GM12864 (cell line): ENCODE results near the gene ACTR3.

Source experiments
- DNase-seq: peaks from one replicate; pipeline ENCODE4 v3.0.0-alpha.2; 2011; ENCODE audit warnings: low read depth
- H3K4me3 ChIP-seq: 2 replicates; pipeline ENCODE4 v1.5.1; 2011; ENCODE audit warnings: mild to moderate bottlenecking, low read depth, low read length, control low read depth
- TF ChIP-seq, protein P1 (sequence below): IDR thresholded peaks from 2 replicates; pipeline ENCODE4 v1.5.1; 2011; ENCODE audit warnings: low read depth, mild to moderate bottlenecking, moderate library complexity, low read length, control low read depth, inconsistent platforms; ENCODE audit errors: missing control alignments

The ACTR3 gene

GRCh38 chr2:114005110-114005783, 115.4 kb downstream of the ACTR3 start:
- no peak overlapping the region for H3K4me3 ChIP-seq
- DNase-seq: no peak
- TF ChIP-seq, protein P1, sequence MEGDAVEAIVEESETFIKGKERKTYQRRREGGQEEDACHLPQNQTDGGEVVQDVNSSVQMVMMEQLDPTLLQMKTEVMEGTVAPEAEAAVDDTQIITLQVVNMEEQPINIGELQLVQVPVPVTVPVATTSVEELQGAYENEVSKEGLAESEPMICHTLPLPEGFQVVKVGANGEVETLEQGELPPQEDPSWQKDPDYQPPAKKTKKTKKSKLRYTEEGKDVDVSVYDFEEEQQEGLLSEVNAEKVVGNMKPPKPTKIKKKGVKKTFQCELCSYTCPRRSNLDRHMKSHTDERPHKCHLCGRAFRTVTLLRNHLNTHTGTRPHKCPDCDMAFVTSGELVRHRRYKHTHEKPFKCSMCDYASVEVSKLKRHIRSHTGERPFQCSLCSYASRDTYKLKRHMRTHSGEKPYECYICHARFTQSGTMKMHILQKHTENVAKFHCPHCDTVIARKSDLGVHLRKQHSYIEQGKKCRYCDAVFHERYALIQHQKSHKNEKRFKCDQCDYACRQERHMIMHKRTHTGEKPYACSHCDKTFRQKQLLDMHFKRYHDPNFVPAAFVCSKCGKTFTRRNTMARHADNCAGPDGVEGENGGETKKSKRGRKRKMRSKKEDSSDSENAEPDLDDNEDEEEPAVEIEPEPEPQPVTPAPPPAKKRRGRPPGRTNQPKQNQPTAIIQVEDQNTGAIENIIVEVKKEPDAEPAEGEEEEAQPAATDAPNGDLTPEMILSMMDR: no peak

DNA sequence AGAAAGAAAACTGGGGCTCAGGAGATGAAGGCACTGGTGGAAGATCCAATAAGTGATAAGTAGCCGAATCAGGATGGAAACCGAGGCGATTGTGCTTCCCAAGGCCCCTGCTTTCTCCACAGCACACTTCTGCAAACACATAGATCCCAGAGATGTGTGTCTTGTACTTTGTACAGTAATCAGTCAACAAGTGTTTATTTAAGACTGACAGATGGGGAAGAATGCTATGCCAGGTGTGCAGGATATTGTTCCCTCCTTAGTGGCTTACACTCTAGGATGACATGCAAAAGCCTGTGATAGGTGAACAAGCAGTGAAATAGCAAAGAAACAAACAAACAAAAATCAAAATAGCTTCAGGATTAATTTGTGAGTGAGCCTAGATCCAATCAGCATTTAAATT, 116.6 kb downstream of the ACTR3 start:
- H3K4me3 ChIP-seq: no peak overlapping the region
- DNase-seq: no peak
- TF ChIP-seq, protein P1: no peak

DNA sequence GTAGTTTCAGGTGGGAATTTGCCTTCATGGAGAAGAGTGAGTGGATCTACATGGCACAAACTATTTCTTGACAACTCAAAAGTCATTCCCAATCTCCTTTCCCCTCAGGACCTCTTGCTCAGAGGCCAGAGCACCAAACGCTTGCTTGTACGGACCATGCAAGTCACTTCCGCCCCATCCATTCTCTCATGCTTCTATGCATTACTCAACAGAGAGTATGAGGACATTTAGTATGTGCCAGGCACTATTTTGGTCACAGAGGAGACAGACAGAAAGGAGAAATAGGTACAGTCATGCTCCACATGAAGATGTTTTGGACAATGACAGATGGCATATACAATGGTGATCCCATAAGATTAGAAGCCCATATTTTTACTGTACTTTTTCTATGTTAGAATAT, 117.5 kb downstream of the ACTR3 start:
- DNase-seq: no peak
- no peak overlapping the region for H3K4me3 ChIP-seq
- TF ChIP-seq, protein P1: no peak

DNA sequence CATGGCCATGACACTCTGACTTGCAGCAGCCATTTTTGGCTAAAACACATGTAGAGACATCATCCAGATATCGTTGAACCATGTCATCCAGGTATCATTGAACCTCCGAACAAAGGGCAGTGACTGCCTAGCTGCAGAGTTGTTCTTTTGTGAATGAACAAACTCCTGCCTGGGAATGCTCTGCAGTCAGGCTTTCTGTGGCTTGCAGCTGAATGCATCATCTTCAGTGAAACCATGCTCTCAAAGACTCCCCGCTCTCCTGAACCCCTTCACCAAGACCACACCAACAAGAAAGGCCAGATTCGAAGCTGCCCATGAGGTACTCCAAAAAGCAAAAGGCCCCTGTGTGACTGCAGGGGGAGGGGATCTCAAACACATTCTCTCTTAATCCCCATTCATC, 118.8 kb downstream of the ACTR3 start:
- H3K4me3 ChIP-seq: no peak overlapping the region
- no peak for DNase-seq
- TF ChIP-seq, protein P1: no peak

- no peak for DNase-seq
- TF ChIP-seq, protein P1: no peak
- no peak overlapping the region for H3K4me3 ChIP-seq
Observed at GRCh38 chr2:114009205-114009944, 119.5 kb downstream of the ACTR3 start.

GRCh38 chr2:114010001-114010400, 120.1 kb downstream of the ACTR3 start:
- TF ChIP-seq, protein P1: no peak
- no peak overlapping the region for H3K4me3 ChIP-seq
- DNase-seq: no peak
